Karpas-422 (cell line): ENCODE results near the gene EPAS1. TPM values are rescaled to one million over a fixed set of nuclear protein-coding genes. Genes with fewer than 3 reads are reported as not detected.

Experiments
- DNase-seq: peaks from one replicate; pipeline ENCODE4 v3.0.0-alpha.2; 2015
- H2AFZ ChIP-seq: fragments of 200-600 bp; sonication (generic); 2 replicates; pipeline ENCODE4 v1.6.1; 2014; ENCODE audit warnings: antibody characterized with exemption, low read length, mixed read lengths
- H3K27ac ChIP-seq: fragments of 200-600 bp; sonication (generic); 2 replicates; pipeline ENCODE4 v1.5.1; 2014; ENCODE audit warnings: mild to moderate bottlenecking, low read length, moderate library complexity
- H3K27me3 ChIP-seq: fragments of 200-600 bp; sonication (generic); 2 replicates; pipeline ENCODE4 v1.6.1; 2014; ENCODE audit warnings: low read length, mixed read lengths
- H3K36me3 ChIP-seq: fragments of 200-600 bp; sonication (generic); 2 replicates; pipeline ENCODE4 v1.6.1; 2014; ENCODE audit warnings: low read length, mixed read lengths; ENCODE audit not compliant: insufficient read depth
- H3K4me1 ChIP-seq: fragments of 200-600 bp; sonication (generic); 2 replicates; pipeline ENCODE4 v1.6.1; 2014; ENCODE audit warnings: mild to moderate bottlenecking, low read length, mixed read lengths
- H3K4me2 ChIP-seq: fragments of 200-600 bp; sonication (generic); 2 replicates; pipeline ENCODE4 v1.6.1; 2014; ENCODE audit warnings: low read length, low read depth, mild to moderate bottlenecking; ENCODE audit not compliant: poor library complexity, severe bottlenecking
- H3K4me3 ChIP-seq: fragments of 200-600 bp; sonication (generic); 2 replicates; pipeline ENCODE4 v1.5.1; 2014; ENCODE audit warnings: mild to moderate bottlenecking, antibody characterized with exemption, low read length, mixed read lengths
- H3K79me2 ChIP-seq: fragments of 200-600 bp; sonication (generic); 2 replicates; pipeline ENCODE4 v1.6.1; 2014; ENCODE audit warnings: mild to moderate bottlenecking, low read length, mixed read lengths
- H3K9ac ChIP-seq: fragments of 200-600 bp; sonication (generic); 2 replicates; pipeline ENCODE4 v1.6.0; 2014; ENCODE audit warnings: low read length
- H3K9me2 ChIP-seq: fragments of 200-600 bp; sonication (generic), shearing (Covaris generic); replicated peaks from 2 replicates; pipeline ENCODE4 v1.6.0; 2014; ENCODE audit warnings: mild to moderate bottlenecking, low read length, moderate library complexity; ENCODE audit not compliant: insufficient read depth
- H3K9me3 ChIP-seq: fragments of 300-700, 200-600 bp; sonication (generic); 2 replicates; pipeline ENCODE4 v1.6.1; 2014; ENCODE audit warnings: low read length, mixed read lengths
- H4K20me1 ChIP-seq: fragments of 200-600 bp; sonication (generic); 2 replicates; pipeline ENCODE4 v1.6.1; 2014; ENCODE audit warnings: mild to moderate bottlenecking, antibody characterized with exemption, low read length, low read depth; ENCODE audit not compliant: insufficient read depth
- total RNA-seq: library from RNA; depleted of rRNA; stranded (reverse); fragments of >200 nt; shearing (Covaris generic); gene quantifications from 2 replicates; pipeline ENCODE4 v1.2.3, GENCODE V29; 2014; ENCODE audit warnings: low replicate concordance

EPAS1 gene
- total RNA-seq, 1 experiment from 2014 or later: not detected

- no peak overlapping the region for H3K9ac ChIP-seq
- H3K9me2 ChIP-seq: no peaks in the 10 kb centered on the region
- no peak overlapping the region for H3K4me2 ChIP-seq
- H3K36me3 ChIP-seq: no peaks in the 10 kb centered on the region
- H3K27ac ChIP-seq: no peak overlapping the region
- no peaks in the 10 kb centered on the region for H4K20me1 ChIP-seq
- no peaks in the 10 kb centered on the region for H3K4me1 ChIP-seq
- H2AFZ ChIP-seq: no peak overlapping the region
- no peaks in the 10 kb centered on the region for H3K27me3 ChIP-seq
- H3K9me3 ChIP-seq: no peaks in the 10 kb centered on the region
- no peaks in the 10 kb centered on the region for H3K79me2 ChIP-seq
- no peak overlapping the region for H3K4me3 ChIP-seq
- no peak for DNase-seq
Observed at GRCh38 chr2:46325182-46325928, 28.1 kb downstream of the EPAS1 start.

- H3K4me3 ChIP-seq: no peak overlapping the region
- no peaks in the 10 kb centered on the region for H3K9me3 ChIP-seq
- no peak overlapping the region for H2AFZ ChIP-seq
- no peaks in the 10 kb centered on the region for H3K79me2 ChIP-seq
- no peaks in the 10 kb centered on the region for H3K9me2 ChIP-seq
- no peaks in the 10 kb centered on the region for H4K20me1 ChIP-seq
- H3K9ac ChIP-seq: no peak overlapping the region
- H3K36me3 ChIP-seq: no peaks in the 10 kb centered on the region
- H3K27me3 ChIP-seq: no peaks in the 10 kb centered on the region
- no peak for DNase-seq
- no peaks in the 10 kb centered on the region for H3K4me1 ChIP-seq
- H3K27ac ChIP-seq: no peak overlapping the region
- no peak overlapping the region for H3K4me2 ChIP-seq
Observed at GRCh38 chr2:46326231-46326980, 29.2 kb downstream of the EPAS1 start.

- Histone ChIP-seq H3K9ac (no peak overlapping the region), H3K4me3 (no peak overlapping the region), H2AFZ (no peak overlapping the region), H3K79me2 (no peaks in the 10 kb centered on the region), H3K36me3 (no peaks in the 10 kb centered on the region), H3K4me1 (no peaks in the 10 kb centered on the region), H4K20me1 (no peaks in the 10 kb centered on the region), H3K9me2 (no peaks in the 10 kb centered on the region), H3K27ac (no peak overlapping the region), H3K9me3 (no peaks in the 10 kb centered on the region), H3K27me3 (no peaks in the 10 kb centered on the region), H3K4me2 (no peak overlapping the region)
- DNase-seq: no peak
Observed at GRCh38 chr2:46327627-46328026, 30.4 kb downstream of the EPAS1 start.

GRCh38 chr2:46328291-46328690 is 31.1 kb downstream of the EPAS1 start:
- no peak overlapping the region for H3K4me3 ChIP-seq
- H3K4me2 ChIP-seq: no peak overlapping the region
- no peaks in the 10 kb centered on the region for H4K20me1 ChIP-seq
- no peaks in the 10 kb centered on the region for H3K4me1 ChIP-seq
- no peaks in the 10 kb centered on the region for H3K79me2 ChIP-seq
- H3K27me3 ChIP-seq: no peaks in the 10 kb centered on the region
- H3K27ac ChIP-seq: no peak overlapping the region
- DNase-seq: no peak
- no peaks in the 10 kb centered on the region for H3K9me2 ChIP-seq
- no peak overlapping the region for H3K9ac ChIP-seq
- no peaks in the 10 kb centered on the region for H3K36me3 ChIP-seq
- H2AFZ ChIP-seq: no peak overlapping the region
- H3K9me3 ChIP-seq: no peaks in the 10 kb centered on the region

- Histone ChIP-seq H3K27ac (no peak overlapping the region), H3K9me2 (no peaks in the 10 kb centered on the region), H3K9me3 (no peaks in the 10 kb centered on the region), H4K20me1 (no peaks in the 10 kb centered on the region), H3K9ac (no peak overlapping the region), H3K4me2 (no peak overlapping the region), H3K4me1 (no peaks in the 10 kb centered on the region), H3K27me3 (no peaks in the 10 kb centered on the region), H3K36me3 (no peaks in the 10 kb centered on the region), H2AFZ (no peak overlapping the region), H3K4me3 (no peak overlapping the region), H3K79me2 (no peaks in the 10 kb centered on the region)
- no peak for DNase-seq
Observed at GRCh38 chr2:46328829-46329228, 31.6 kb downstream of the EPAS1 start.

- Histone ChIP-seq H3K9ac (no peak overlapping the region), H3K9me2 (no peaks in the 10 kb centered on the region), H3K27me3 (no peaks in the 10 kb centered on the region), H3K4me2 (no peak overlapping the region), H3K4me3 (no peak overlapping the region), H3K79me2 (no peaks in the 10 kb centered on the region), H3K4me1 (no peaks in the 10 kb centered on the region), H3K27ac (no peak overlapping the region), H4K20me1 (no peaks in the 10 kb centered on the region), H2AFZ (no peak overlapping the region), H3K36me3 (no peaks in the 10 kb centered on the region), H3K9me3 (no peaks in the 10 kb centered on the region)
- DNase-seq: no peak
Observed at GRCh38 chr2:46329340-46329739, 32.1 kb downstream of the EPAS1 start.

GRCh38 chr2:46329803-46330775 is 32.9 kb downstream of the EPAS1 start:
- no peak overlapping the region for H3K27ac ChIP-seq
- H3K36me3 ChIP-seq: no peaks in the 10 kb centered on the region
- H4K20me1 ChIP-seq: no peaks in the 10 kb centered on the region
- H2AFZ ChIP-seq: no peak overlapping the region
- DNase-seq: no peak
- H3K79me2 ChIP-seq: no peaks in the 10 kb centered on the region
- no peak overlapping the region for H3K4me3 ChIP-seq
- no peaks in the 10 kb centered on the region for H3K4me1 ChIP-seq
- H3K9ac ChIP-seq: no peak overlapping the region
- H3K27me3 ChIP-seq: no peaks in the 10 kb centered on the region
- H3K4me2 ChIP-seq: no peak overlapping the region
- H3K9me2 ChIP-seq: no peaks in the 10 kb centered on the region
- H3K9me3 ChIP-seq: no peaks in the 10 kb centered on the region
